Colonic mucosa (tissue), 4 donors: ENCODE measurements around the gene CCND1. TPM values are rescaled to one million over a fixed set of nuclear protein-coding genes. Genes with fewer than 3 reads are reported as not detected.
"Not testable (repeated sequence)": the region's sequence is repeated elsewhere in the genome, so short reads cannot be mapped to it uniquely, and the experiment has no call there.

Source experiments
- DNase-seq: peaks from one replicate; pipeline ENCODE4 v3.0.0-alpha.2; 2020
- H3K27ac ChIP-seq: fragments of 200-600 bp; one replicate; pipeline ENCODE4 v1.8.0; 2021
- H3K27me3 ChIP-seq: fragments of 200-600 bp; one replicate; pipeline ENCODE4 v1.8.0; 2021
- H3K36me3 ChIP-seq: fragments of 200-600 bp; one replicate; pipeline ENCODE4 v1.8.0; 2021
- H3K4me1 ChIP-seq: fragments of 200-600 bp; one replicate; pipeline ENCODE4 v1.8.0; 2021; ENCODE audit warnings: mild to moderate bottlenecking
- H3K4me3 ChIP-seq: fragments of 200-600 bp; one replicate; pipeline ENCODE4 v1.8.0; 2021
- H3K9ac ChIP-seq, 2 donors: one replicate each; pipeline ENCODE4 v1.7.0; 2013; ENCODE audit warnings: control low read depth in 2 of 2, low read depth in 2 of 2, low read length in 2 of 2
- H3K9me3 ChIP-seq: fragments of 200-600 bp; one replicate; pipeline ENCODE4 v1.8.0; 2021
- CTCF ChIP-seq: fragments of 200-600 bp; IDR thresholded peaks from one replicate; pipeline ENCODE4 v1.8.0; 2022; ENCODE audit warnings: antibody characterized with exemption, mild to moderate bottlenecking
- intact Hi-C: fragments of 100-400 bp; cut with DNase I; formaldehyde crosslinking; loops from one replicate; pipeline ENCODE4 v1.14.1; 2022
- total RNA-seq, 2 donors: library from RNA; stranded (reverse); fragmentation: NEBNext Ultra II Directional in 1 of 2; extraction: Animal tissue kit (Norgen Biotek cat#: 25700) in 1 of 2; gene quantifications; one replicate each; pipeline ENCODE4 v1.2.1, GENCODE V29; 2021
- donor health status: healthy.
- donor health status: DM: no; HTN: no; CAD: no.
- donor health status: DM: no; HTN: no; CAD: no.

CCND1 gene
- total RNA-seq, 2 donors from 2014 or later: 59.7 to 94.6 TPM

GRCh38 chr11:69686452-69686851 lies 45.5 kb downstream of the CCND1 start:
- DNase-seq: no peak
- intact Hi-C loops: loop anchor here (5.0 kb wide), 2 partner anchors 116 to 511 kb away; no protein-coding TSS in a partner anchor
- H3K36me3 ChIP-seq: no peaks in the 10 kb centered on the region
- no peaks in the 10 kb centered on the region for H3K9me3 ChIP-seq
- H3K27me3 ChIP-seq: no peaks in the 10 kb centered on the region
- no peak for TF ChIP-seq CTCF
- no peak overlapping the region for H3K4me3 ChIP-seq
- no peak overlapping the region for H3K27ac ChIP-seq
- H3K9ac ChIP-seq: no peak overlapping the region
- no peaks in the 10 kb centered on the region for H3K4me1 ChIP-seq

- Histone ChIP-seq H3K9ac (no peak overlapping the region), H3K27ac (no peak overlapping the region), H3K4me1 (no peaks in the 10 kb centered on the region), H3K4me3 (no peak overlapping the region), H3K36me3 (no peaks in the 10 kb centered on the region), H3K9me3 (no peaks in the 10 kb centered on the region), H3K27me3 (no peaks in the 10 kb centered on the region)
- no peak for DNase-seq
- intact Hi-C loops: loop anchor here (5.0 kb wide), 2 partner anchors 115 to 510 kb away; no protein-coding TSS in a partner anchor
- TF ChIP-seq CTCF: no peak
Measured at GRCh38 chr11:69686856-69687255, 45.9 kb downstream of the CCND1 start.

GRCh38 chr11:69687969-69688771 lies 47.2 kb downstream of the CCND1 start:
- not testable (repeated sequence) for H3K9me3 ChIP-seq, H3K4me1 ChIP-seq, H3K4me3 ChIP-seq, H3K27me3 ChIP-seq, H3K36me3 ChIP-seq, DNase-seq, H3K27ac ChIP-seq, H3K9ac ChIP-seq
- intact Hi-C loops: loop anchor here (5.0 kb wide), 2 partner anchors 114 to 509 kb away; no protein-coding TSS in a partner anchor

- Histone ChIP-seq H3K9ac (no peak overlapping the region), H3K27ac (no peak overlapping the region), H3K4me3 (no peak overlapping the region), H3K9me3 (no peaks in the 10 kb centered on the region), H3K27me3 (no peaks in the 10 kb centered on the region), H3K36me3 (no peaks in the 10 kb centered on the region), H3K4me1 (no peaks in the 10 kb centered on the region)
- intact Hi-C loops: loop anchor here (5.0 kb wide), 2 partner anchors 113 to 508 kb away; no protein-coding TSS in a partner anchor
- TF ChIP-seq CTCF: no peak
- DNase-seq: no peak
Measured at GRCh38 chr11:69689484-69690319, 48.7 kb downstream of the CCND1 start.

- no peak overlapping the region for H3K9ac ChIP-seq
- no peaks in the 10 kb centered on the region for H3K27me3 ChIP-seq
- H3K36me3 ChIP-seq: no peaks in the 10 kb centered on the region
- H3K9me3 ChIP-seq: no peaks in the 10 kb centered on the region
- no peak overlapping the region for H3K4me3 ChIP-seq
- H3K4me1 ChIP-seq: no peaks in the 10 kb centered on the region
- no peak for DNase-seq
- H3K27ac ChIP-seq: no peak overlapping the region
- intact Hi-C loops: no loop called here
- TF ChIP-seq CTCF: no peak
Measured at GRCh38 chr11:69691463-69691862, 50.5 kb downstream of the CCND1 start.
